Inferior parietal cortex (tissue), 1 donor: ENCODE data around the gene RNF31.

ENCODE experiments used
- DNase-seq: peaks from one replicate; pipeline ENCODE4 v3.0.0-alpha.2; 2016; ENCODE audit errors: extremely low spot score

RNF31 gene

GRCh38 chr14:24116128-24116814, 31.0 kb upstream of the RNF31 start:
- no peak for DNase-seq

- no peak for DNase-seq
These were observed 30.1 kb upstream of the RNF31 start for GRCh38 chr14:24117179-24117578.

- no peak for DNase-seq
These were observed 27.6 kb upstream of the RNF31 start for GRCh38 chr14:24119691-24120090.

- DNase-seq, result no peak
These were observed 26.1 kb upstream of the RNF31 start for GRCh38 chr14:24121210-24121609.

GRCh38 chr14:24122416-24122815, 24.9 kb upstream of the RNF31 start:
- no peak for DNase-seq

- no peak for DNase-seq
These were observed 24.4 kb upstream of the RNF31 start for GRCh38 chr14:24122898-24123297.

- DNase-seq, result no peak
These were observed 23.6 kb upstream of the RNF31 start for GRCh38 chr14:24123424-24124417.

GRCh38 chr14:24126939-24127338, 20.4 kb upstream of the RNF31 start:
- DNase-seq, result no peak

- no peak for DNase-seq
These were observed 19.6 kb upstream of the RNF31 start for GRCh38 chr14:24127673-24128072.

- DNase-seq, result no peak
These were observed 17.8 kb upstream of the RNF31 start for GRCh38 chr14:24129410-24129998.

GRCh38 chr14:24130380-24130716, 16.9 kb upstream of the RNF31 start, which contains the start of gene FITM1:
Gene FITM1 (plus strand): TSS chr14:24130659. CDS start chr14:24131564, 905 bp downstream.
- DNase-seq, result no peak

GRCh38 chr14:24130717-24131548, 16.4 kb upstream of the RNF31 start:
- no peak for DNase-seq

GRCh38 chr14:24131549-24131966, 15.7 kb upstream of the RNF31 start:
- DNase-seq, result no peak

GRCh38 chr14:24132061-24132685, 15.1 kb upstream of the RNF31 start:
- no peak for DNase-seq

- DNase-seq, result no peak
These were observed 14.3 kb upstream of the RNF31 start for GRCh38 chr14:24132976-24133375.

- no peak for DNase-seq
These were observed 13.6 kb upstream of the RNF31 start for GRCh38 chr14:24133735-24134134.

- DNase-seq, result no peak
These were observed 11.8 kb upstream of the RNF31 start for GRCh38 chr14:24135584-24135833.

- DNase-seq, result peak; percentile 83
These were observed 11.2 kb upstream of the RNF31 start, which contains the start of gene PSME1 for GRCh38 chr14:24135834-24136683. Gene PSME1 (plus strand): TSS chr14:24136194. CDS start chr14:24136263, 69 bp downstream.

GRCh38 chr14:24136684-24137528, 10.4 kb upstream of the RNF31 start:
- no peak for DNase-seq
